Measurements from ENCODE around the gene LMO1.

The LMO1 gene

GRCh38 chr11:8248786-8249185 lies 14.9 kb downstream of the LMO1 start:
- DNase-seq (ENCODE audit: low read depth): no peak
- H3K4me3 ChIP-seq (replicated peaks; ENCODE audit: low read depth, low read length): no peak overlapping the region
- TF ChIP-seq, protein P1, sequence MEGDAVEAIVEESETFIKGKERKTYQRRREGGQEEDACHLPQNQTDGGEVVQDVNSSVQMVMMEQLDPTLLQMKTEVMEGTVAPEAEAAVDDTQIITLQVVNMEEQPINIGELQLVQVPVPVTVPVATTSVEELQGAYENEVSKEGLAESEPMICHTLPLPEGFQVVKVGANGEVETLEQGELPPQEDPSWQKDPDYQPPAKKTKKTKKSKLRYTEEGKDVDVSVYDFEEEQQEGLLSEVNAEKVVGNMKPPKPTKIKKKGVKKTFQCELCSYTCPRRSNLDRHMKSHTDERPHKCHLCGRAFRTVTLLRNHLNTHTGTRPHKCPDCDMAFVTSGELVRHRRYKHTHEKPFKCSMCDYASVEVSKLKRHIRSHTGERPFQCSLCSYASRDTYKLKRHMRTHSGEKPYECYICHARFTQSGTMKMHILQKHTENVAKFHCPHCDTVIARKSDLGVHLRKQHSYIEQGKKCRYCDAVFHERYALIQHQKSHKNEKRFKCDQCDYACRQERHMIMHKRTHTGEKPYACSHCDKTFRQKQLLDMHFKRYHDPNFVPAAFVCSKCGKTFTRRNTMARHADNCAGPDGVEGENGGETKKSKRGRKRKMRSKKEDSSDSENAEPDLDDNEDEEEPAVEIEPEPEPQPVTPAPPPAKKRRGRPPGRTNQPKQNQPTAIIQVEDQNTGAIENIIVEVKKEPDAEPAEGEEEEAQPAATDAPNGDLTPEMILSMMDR (IDR thresholded peaks at IDR 0.05; ENCODE audit: low read length, missing control alignments): no peak

GRCh38 chr11:8247312-8247711 lies 16.4 kb downstream of the LMO1 start:
- no peak overlapping the region for H3K4me3 ChIP-seq (replicated peaks; ENCODE audit: low read depth, low read length)
- TF ChIP-seq, protein P1 (IDR thresholded peaks at IDR 0.05; ENCODE audit: low read length, missing control alignments): peak; percentile 40
- no peak for DNase-seq (ENCODE audit: low read depth)

DNA sequence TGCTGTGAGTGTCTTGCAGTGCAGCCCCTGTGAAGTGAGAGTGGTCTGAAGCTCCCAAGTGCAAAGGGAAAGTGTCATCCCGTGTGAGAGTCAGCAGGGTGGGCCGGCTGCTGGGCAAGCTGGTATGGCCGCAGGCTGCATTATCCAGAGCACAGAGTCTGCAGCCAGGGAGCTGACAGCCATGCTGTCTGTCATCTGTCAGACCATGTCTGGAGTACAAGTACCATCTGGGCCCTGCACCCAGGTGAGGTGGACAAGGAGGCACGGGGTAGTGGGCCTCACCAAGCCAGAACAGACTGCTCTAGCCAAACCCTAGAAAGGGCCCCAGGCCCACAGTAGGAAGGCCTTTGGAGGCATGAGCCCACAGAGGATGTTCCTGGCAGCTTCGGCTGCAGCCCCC lies 20.2 kb downstream of the LMO1 start:
- DNase-seq (ENCODE audit: low read depth): no peak
- TF ChIP-seq, protein P1 (IDR thresholded peaks at IDR 0.05; ENCODE audit: low read length, missing control alignments): no peak
- H3K4me3 ChIP-seq (replicated peaks; ENCODE audit: low read depth, low read length): no peak overlapping the region

DNA sequence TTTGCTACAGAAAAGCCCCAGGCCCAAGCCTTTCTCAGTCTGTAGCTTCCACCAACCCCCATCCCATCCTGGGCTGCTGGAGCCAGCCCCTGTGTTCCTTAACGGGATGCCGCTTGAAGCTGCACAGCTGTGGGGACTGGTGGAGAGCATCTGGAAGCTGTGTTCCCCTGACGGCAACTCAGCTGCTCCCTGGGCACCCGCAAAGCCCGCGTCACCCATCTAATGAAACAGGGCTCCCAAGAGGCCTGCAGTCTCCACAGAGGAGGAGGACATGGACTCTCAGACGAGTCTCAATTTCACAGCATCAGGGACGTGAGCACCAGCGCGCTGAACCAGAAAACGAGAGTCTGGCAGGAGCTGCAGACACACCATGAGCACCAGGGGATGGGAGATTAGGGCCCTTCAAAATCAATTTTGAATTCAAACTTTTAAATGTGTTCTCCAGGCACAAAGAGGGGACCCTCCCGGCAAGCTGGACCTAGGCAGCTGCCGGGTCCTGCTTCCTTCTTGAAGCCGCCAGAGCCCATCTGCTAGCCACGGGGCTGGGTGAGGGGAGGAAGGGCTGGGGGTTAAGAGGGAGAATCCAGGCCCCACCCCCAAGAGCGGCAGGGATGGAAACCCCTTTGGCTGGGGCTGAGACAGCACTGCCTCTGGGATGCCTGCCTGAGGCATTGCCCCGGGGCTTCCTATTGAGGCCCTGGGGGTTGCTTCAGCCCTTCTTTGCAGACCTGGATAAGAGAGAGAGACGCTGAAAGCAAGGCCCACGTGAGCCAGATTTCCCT lies 21.0 kb downstream of the LMO1 start:
- TF ChIP-seq, protein P1 (IDR thresholded peaks at IDR 0.05; ENCODE audit: low read length, missing control alignments): no peak
- no peak for DNase-seq (ENCODE audit: low read depth)
- H3K4me3 ChIP-seq (replicated peaks; ENCODE audit: low read depth, low read length): no peak overlapping the region

DNA sequence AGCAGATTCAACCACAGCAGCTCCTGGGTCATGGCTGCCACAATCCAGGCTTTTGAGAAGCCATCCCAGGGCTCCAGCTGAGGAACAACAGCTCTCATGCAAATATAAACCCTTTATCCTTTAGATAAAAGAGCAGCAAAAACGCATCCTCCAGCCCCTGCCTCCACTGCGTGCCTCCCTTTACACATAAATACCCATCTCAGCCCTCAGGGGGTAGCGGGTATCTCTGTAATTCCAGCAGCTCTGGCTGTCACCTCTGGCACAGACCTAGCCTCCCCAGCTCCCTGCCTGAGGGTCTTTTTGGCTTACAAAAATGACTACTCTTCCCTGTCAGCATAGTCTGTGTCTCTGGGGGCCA lies 21.6 kb downstream of the LMO1 start:
- TF ChIP-seq, protein P1 (IDR thresholded peaks at IDR 0.05; ENCODE audit: low read length, missing control alignments): no peak
- DNase-seq (ENCODE audit: low read depth): no peak
- H3K4me3 ChIP-seq (replicated peaks; ENCODE audit: low read depth, low read length): no peak overlapping the region

- TF ChIP-seq, protein P1 (IDR thresholded peaks at IDR 0.05; ENCODE audit: low read length, missing control alignments): no peak
- no peak overlapping the region for H3K4me3 ChIP-seq (replicated peaks; ENCODE audit: low read depth, low read length)
- DNase-seq (ENCODE audit: low read depth): no peak
These were observed 22.1 kb downstream of the LMO1 start for GRCh38 chr11:8241373-8242117.

Measured in fibroblast of pulmonary artery (primary cell).